Kidney (tissue), 14 donors: Measurements from ENCODE around the gene THBD. TPM values are rescaled to one million over a fixed set of nuclear protein-coding genes. Genes with fewer than 3 reads are reported as not detected.
A peak's percentile ranks its signal among the peaks of the same experiment; 100 is the strongest.

Experiments
- DNase-seq, 5 donors: peaks; one replicate each; pipeline ENCODE4 v3.0.0-alpha.2; 2013 to 2020
- FAIRE-seq: peaks from 2 replicates; lab custom pipeline; 2012; peaks lifted over from hg19 to GRCh38; lab: Jason Lieb, UNC
- H3K27ac ChIP-seq, 2 donors: one replicate each; pipeline ENCODE4 v1.7.0; 2013; ENCODE audit warnings: low read depth in 2 of 2, low read length in 2 of 2, inconsistent platforms in 1 of 2
- H3K27me3 ChIP-seq: one replicate; pipeline ENCODE4 v1.7.1; 2013; ENCODE audit warnings: low read length, inconsistent platforms; ENCODE audit not compliant: control insufficient read depth, insufficient read depth
- H3K36me3 ChIP-seq, 3 donors: one replicate each; pipeline versions ENCODE4 v1.7.0 to v1.7.1; 2013; ENCODE audit warnings: low read length in 3 of 3, control low read depth in 1 of 3, inconsistent platforms in 1 of 3; ENCODE audit not compliant: insufficient read depth in 3 of 3, control insufficient read depth in 2 of 3
- H3K4me1 ChIP-seq, 3 donors: one replicate each; pipeline versions ENCODE4 v1.7.0 to v1.7.1; 2013; ENCODE audit warnings: low read length in 3 of 3, inconsistent platforms in 1 of 3, low read depth in 1 of 3; ENCODE audit not compliant: control insufficient read depth in 2 of 3, insufficient read depth in 2 of 3
- H3K4me3 ChIP-seq, 3 donors: one replicate each; pipeline versions ENCODE4 v1.7.0 to v1.8.1; 2013; ENCODE audit warnings: low read length in 3 of 3, control low read depth in 1 of 3, inconsistent platforms in 1 of 3
- H3K9ac ChIP-seq, 3 donors: one replicate each; pipeline versions ENCODE4 v1.7.0 to v1.7.1; 2013; ENCODE audit warnings: low read length in 3 of 3, control low read depth in 1 of 3, inconsistent platforms in 1 of 3
- H3K9me3 ChIP-seq, 3 donors: one replicate each; pipeline versions ENCODE4 v1.7.0 to v1.7.1; 2013; ENCODE audit warnings: low read length in 3 of 3, control low read depth in 1 of 3, inconsistent platforms in 1 of 3; ENCODE audit not compliant: control insufficient read depth in 2 of 3, insufficient read depth in 1 of 3
- intact Hi-C: fragments of 100-400 bp; cut with DNase I; formaldehyde crosslinking; loops from one replicate; pipeline ENCODE4 v1.11.1; 2022
- polyA plus RNA-seq: library from polyadenylated mRNA; stranded (reverse); fragments of 350-450 nt; fragmentation: Illumina TruSeq; extraction: RNeasy Lipid Tissue Mini Kit (QIAGEN cat#74804); gene quantifications from one replicate; pipeline ENCODE4 v1.2.3, GENCODE V29; 2014; ENCODE audit warnings: low read depth, low replicate concordance; ENCODE audit not compliant: insufficient read depth
- total RNA-seq: library from RNA; stranded (reverse); fragmentation: NEBNext Ultra II Directional; extraction: Animal tissue kit (Norgen Biotek cat#: 25700); gene quantifications from one replicate; pipeline ENCODE4 v1.2.1, GENCODE V29; 2021
- TF ChIP-seq, protein P1 (sequence below): IDR thresholded peaks from 3 replicates; pipeline ENCODE4 v1.5.1; 2012; ENCODE audit warnings: mild to moderate bottlenecking, moderate library complexity, borderline replicate concordance; ENCODE audit not compliant: insufficient read depth; ENCODE audit errors: extremely low read depth
- donor health status: control.
- donor health status: control.
- donor health status: control.
- donor health status: control.
- donor health status: control.
- donor health status: DM: yes; HTN: yes; CAD: no.
- donor health status: Normal renal cell carcinoma (clear cell type).

THBD gene
- total and polyA plus RNA-seq, 2 donors from 2014 or later = 9.7 to 48.1 TPM

GRCh38 chr20:23062632-23063031 lies 13.2 kb upstream of the THBD start:
- no peak overlapping the region for H3K4me3 ChIP-seq
- no peak for FAIRE-seq
- intact Hi-C loops = no loop called here
- TF ChIP-seq, protein P1, sequence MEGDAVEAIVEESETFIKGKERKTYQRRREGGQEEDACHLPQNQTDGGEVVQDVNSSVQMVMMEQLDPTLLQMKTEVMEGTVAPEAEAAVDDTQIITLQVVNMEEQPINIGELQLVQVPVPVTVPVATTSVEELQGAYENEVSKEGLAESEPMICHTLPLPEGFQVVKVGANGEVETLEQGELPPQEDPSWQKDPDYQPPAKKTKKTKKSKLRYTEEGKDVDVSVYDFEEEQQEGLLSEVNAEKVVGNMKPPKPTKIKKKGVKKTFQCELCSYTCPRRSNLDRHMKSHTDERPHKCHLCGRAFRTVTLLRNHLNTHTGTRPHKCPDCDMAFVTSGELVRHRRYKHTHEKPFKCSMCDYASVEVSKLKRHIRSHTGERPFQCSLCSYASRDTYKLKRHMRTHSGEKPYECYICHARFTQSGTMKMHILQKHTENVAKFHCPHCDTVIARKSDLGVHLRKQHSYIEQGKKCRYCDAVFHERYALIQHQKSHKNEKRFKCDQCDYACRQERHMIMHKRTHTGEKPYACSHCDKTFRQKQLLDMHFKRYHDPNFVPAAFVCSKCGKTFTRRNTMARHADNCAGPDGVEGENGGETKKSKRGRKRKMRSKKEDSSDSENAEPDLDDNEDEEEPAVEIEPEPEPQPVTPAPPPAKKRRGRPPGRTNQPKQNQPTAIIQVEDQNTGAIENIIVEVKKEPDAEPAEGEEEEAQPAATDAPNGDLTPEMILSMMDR = no peak
- H3K27ac ChIP-seq = no peak overlapping the region
- H3K36me3 ChIP-seq = no peaks in the 10 kb centered on the region
- no peak overlapping the region for H3K9ac ChIP-seq
- no peaks in the 10 kb centered on the region for H3K27me3 ChIP-seq
- H3K4me1 ChIP-seq = peaks cover 0 to 4% (median 0%) of the 10 kb centered on the region in 3 donors
- DNase-seq = no peak
- H3K9me3 ChIP-seq = no peaks in the 10 kb centered on the region

GRCh38 chr20:23061734-23062561 lies 12.5 kb upstream of the THBD start:
- Histone ChIP-seq H3K27me3 (no peaks in the 10 kb centered on the region), H3K4me3 (no peak overlapping the region), H3K4me1 (peaks cover 0 to 4% (median 0%) of the 10 kb centered on the region in 3 donors), H3K9ac (no peak overlapping the region), H3K36me3 (no peaks in the 10 kb centered on the region), H3K27ac (peak overlapping the region in 1 of 2 donors; percentile 76), H3K9me3 (no peaks in the 10 kb centered on the region)
- TF ChIP-seq, protein P1 = no peak
- FAIRE-seq = no peak
- DNase-seq = peak in 3 of 5 donors; percentile 42 to 88 (median 63)
- intact Hi-C loops = no loop called here

GRCh38 chr20:23061262-23061661 lies 11.8 kb upstream of the THBD start:
- H3K27ac ChIP-seq = peak overlapping the region in 1 of 2 donors; percentile 76
- no peak for FAIRE-seq
- TF ChIP-seq, protein P1 = no peak

More at GRCh38 chr20:23061262-23061661, 11.8 kb upstream of the THBD start:
- Histone ChIP-seq H3K36me3 (no peaks in the 10 kb centered on the region), H3K9me3 (no peaks in the 10 kb centered on the region), H3K27me3 (no peaks in the 10 kb centered on the region), H3K4me1 (peaks cover 0 to 4% (median 0%) of the 10 kb centered on the region in 3 donors), H3K4me3 (no peak overlapping the region), H3K9ac (no peak overlapping the region)
- no peak for DNase-seq
- intact Hi-C loops = no loop called here
